Stimulated activated CD8-positive, alpha-beta memory T cell treated with anti-CD3 and anti-CD28 coated beads, Interleukin-4, amount 100 ng/mL, for 24 hours (primary cell): ENCODE measurements around the gene ZBTB17.
"Not testable (repeated sequence)": the region's sequence is repeated elsewhere in the genome, so short reads cannot be mapped to it uniquely, and the experiment has no call there.

Experiments used
- DNase-seq: peaks from one replicate; pipeline ENCODE4 v3.0.0-alpha.2; 2020; ENCODE audit warnings: low read depth

The ZBTB17 gene

DNA sequence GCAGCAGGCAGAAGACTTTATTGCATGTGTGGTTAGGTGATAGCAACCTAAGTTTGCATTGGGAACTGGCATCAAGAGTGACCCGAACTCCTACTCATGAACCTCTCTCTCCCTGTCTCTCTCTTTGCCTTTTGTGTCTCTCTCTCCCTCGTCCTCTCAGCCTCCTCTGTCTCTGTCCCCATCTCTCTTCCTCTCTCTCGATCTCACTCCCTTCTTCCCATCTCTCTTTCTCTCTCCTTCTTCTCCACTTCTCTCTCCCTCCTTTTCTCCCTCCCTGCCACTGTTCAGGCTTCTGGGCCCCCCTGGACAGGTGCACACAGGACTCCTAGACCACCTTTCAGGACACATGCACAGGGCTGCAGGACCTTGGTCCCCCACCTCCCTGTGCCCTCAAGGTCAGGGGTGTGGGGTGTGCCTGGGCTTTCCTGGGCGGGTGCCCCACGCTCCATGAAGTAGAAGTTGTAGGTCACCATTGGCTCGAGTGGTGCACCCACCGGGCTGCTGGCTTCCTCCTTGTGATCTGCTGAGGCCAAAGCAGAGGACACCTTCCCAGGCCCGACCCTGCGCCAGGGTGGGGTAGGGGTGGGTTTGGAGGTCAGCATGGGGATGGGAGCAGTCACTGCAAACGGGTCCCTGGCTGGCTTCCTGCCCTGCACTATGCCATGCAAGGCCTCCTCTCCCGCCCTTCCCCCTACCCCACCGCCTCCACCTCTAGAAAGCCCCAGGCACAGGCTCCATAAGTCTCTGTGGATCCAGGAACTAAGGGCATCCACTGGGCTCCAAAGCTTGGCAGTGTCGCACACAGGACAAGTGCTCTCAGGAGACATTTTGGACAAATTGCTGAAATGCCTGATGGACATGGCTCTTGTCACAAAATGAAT, 13.2 kb upstream of the ZBTB17 start:
- no peak for DNase-seq

DNA sequence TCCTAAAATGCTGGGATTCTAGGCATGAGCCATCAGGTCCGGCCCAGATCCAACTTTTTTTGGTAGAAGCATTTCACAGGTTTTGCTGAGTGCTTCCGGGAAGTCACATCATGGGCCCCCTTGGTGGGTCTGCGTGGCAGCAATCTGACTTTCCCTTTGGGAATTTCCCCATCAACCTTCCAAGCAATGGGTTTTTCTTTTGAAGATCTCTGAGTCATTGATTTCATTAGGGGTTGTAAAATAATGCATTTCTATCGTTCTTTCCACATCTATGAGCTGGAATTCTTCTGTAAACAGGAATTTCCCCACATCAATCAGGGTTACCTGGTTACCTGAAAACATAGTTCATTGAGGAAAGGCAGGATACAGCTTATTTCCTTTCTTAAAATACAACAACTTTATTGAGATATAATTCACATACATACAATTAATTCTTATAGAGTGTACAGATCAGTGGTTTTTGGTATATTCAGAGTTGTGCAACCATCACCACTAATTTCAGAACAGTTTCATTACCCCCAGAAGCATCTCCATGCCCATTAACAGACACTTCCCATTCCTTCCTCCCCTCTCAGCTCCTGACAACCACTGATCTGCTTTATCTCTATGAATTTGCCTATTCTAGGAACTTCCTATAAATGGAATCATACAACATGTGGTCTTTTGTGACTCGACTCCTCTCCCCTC, 9.9 kb upstream of the ZBTB17 start:
- no peak for DNase-seq

DNA sequence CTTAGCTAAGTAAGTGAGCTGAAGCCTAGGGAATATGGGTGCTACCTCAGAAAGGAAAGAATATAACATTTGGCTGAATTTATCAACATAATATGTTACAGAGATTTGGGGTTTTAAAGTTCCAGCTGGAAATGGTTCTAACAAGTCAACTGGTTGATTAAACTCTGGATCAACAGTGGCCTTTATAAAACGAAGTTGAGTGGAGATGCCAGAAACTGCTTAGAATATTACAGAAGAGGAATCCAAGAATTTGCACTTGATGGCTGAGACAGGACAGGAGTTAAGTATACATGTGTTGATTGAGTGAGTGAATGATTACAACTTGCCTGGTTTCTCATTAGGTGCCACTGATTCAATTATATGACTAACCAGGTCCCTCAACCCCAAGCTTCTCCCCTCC, 7.4 kb upstream of the ZBTB17 start:
- no peak for DNase-seq

GRCh38 chr1:15981679-15982078, 5.8 kb upstream of the ZBTB17 start:
- DNase-seq = no peak

DNA sequence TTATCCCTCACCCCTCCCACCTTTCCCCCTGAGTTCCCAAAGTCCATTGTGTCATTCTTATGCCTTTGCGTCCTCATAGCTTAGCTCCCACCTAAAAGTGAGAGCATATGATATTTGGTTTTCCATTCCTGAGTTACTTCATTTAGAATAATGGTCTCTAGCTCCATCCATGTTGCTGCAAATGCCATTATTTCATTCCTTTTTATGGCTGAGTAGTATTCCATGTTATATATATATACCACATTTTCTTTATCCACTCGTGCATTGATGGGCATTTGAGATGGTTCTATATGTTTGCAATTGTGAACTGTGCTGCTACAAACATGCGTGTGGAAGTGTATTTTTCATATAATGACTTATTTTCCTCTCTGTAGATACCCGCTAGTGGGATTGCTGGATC, 2.0 kb upstream of the ZBTB17 start:
- DNase-seq = not testable (repeated sequence)

GRCh38 chr1:15975358-15975804, 520 bp downstream of the ZBTB17 start:
- peak; percentile 80 for DNase-seq

- DNase-seq = no peak
Measured at GRCh38 chr1:15974855-15975254, 1.0 kb downstream of the ZBTB17 start.

DNA sequence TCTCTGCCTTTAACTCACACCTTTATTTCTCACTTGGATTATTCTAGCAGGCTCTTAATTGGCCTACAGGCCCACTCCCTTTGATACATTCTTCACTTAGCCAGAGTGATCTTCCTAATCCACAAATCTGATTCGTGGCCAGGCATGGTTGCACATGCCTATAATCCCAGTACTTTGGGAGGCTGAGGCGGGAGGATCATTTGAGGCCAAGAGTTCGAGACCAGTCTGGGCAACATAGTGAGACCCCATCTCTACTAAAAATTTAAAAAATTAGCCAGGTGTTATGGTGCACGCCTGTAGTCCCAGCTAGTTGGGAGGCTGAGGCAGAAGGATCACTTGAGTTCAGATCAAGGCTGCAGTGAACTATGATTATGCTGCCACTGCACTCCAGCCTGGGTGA, 2.1 kb downstream of the ZBTB17 start:
- no peak for DNase-seq

GRCh38 chr1:15972409-15972808, 3.5 kb downstream of the ZBTB17 start:
- no peak for DNase-seq

GRCh38 chr1:15970911-15971310, 5.0 kb downstream of the ZBTB17 start:
- no peak for DNase-seq

- no peak for DNase-seq
Measured at GRCh38 chr1:15969321-15969880, 6.5 kb downstream of the ZBTB17 start.

GRCh38 chr1:15968172-15968571, 7.7 kb downstream of the ZBTB17 start:
- no peak for DNase-seq

DNA sequence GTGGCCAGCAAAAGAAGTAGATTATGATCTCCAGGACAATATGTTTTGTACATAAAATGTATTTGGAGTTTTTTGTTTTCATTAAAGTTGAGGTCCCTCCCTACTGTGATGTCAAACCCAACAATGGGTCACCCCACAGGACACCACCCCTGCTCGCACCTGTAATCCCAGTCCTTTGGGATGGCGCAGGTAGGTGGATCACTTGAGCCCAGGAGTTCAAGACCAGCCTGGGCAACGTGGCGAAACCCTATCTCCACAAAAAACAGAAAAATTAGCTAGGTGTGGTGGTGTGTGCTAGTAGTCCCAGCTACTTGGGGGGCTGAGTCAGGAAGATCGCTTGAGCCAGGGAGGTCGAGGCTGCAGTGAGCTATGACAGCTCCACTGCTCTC, 9.0 kb downstream of the ZBTB17 start:
- no peak for DNase-seq

GRCh38 chr1:15966081-15966955, 9.6 kb downstream of the ZBTB17 start:
- DNase-seq = peak; percentile 66

- no peak for DNase-seq
Measured at GRCh38 chr1:15965228-15965767, 10.6 kb downstream of the ZBTB17 start.

GRCh38 chr1:15963968-15964648, 11.8 kb downstream of the ZBTB17 start:
- DNase-seq = no peak

DNA sequence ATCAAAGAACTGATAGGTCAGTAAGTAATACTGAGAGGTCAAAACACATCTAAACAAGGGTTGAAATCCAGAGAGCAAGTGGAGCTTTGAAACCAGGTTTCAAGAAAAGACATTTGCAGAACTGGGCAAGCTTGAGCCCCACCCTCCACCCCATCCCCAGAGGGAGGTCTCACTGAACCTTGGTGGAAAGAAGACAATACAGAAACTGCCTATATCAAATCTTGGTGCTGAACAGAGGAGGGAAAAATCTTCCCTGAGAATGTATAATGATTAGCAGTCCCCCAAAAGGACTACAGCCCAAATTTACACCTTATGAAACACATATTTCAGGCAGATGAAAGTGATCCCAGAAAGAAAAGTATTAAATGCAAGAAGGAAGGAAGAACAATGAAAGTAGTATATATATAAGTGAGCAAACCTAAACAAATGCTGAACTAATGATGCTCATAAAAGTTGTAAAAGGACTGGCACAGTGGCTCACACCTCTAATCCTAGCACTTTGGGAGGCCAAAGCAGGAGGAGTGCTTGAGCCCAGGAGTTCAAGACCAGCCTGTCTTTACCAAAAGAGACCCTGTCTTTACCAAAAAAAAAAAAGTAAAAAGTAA, 12.4 kb downstream of the ZBTB17 start:
- no peak for DNase-seq

GRCh38 chr1:15962671-15963362, 13.1 kb downstream of the ZBTB17 start:
- no peak for DNase-seq

GRCh38 chr1:15962176-15962575, 13.7 kb downstream of the ZBTB17 start:
- DNase-seq = no peak

DNA sequence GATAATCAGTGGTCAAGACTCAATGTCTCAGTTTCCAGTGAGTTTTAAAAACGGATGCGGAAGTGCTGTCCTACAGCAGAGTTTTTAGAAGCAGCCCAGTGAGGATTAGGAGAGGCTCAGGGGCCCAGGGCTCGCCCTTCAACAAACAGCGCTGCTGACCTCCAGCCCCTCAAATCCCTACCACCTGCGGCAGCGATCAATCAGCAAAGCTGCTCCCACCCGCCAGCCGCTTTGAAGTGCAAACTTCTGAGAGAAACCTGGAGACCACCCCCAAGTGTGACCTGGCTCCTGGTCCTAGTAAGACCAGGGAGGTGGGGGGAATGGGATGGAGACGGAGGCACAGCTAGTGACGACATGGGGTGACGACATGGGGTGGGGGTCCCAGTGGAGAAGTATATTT, 14.4 kb downstream of the ZBTB17 start:
- DNase-seq = no peak
